PC-9 (cell line): Measurements from ENCODE around the gene ADAM19.

Experiments
- CTCF ChIP-seq: fragments of 200-600 bp; sonication (generic); conservative IDR thresholded peaks from 2 replicates; pipeline ENCODE4 v1.6.1; 2017; ENCODE audit warnings: mixed run types, antibody characterized with exemption, mild to moderate bottlenecking, moderate library complexity
- EZH2 ChIP-seq: fragments of 200-600 bp; sonication (generic); IDR thresholded peaks from 2 replicates; pipeline ENCODE4 v1.8.0; 2017; ENCODE audit warnings: antibody characterized with exemption, low read depth

- TF ChIP-seq CTCF (no peak), EZH2 (no peak)
Observed at GRCh38 chr5:157460921-157461792, 114.4 kb downstream of the ADAM19 start.
